Measurements from ENCODE around the gene TOP2A. TPM values are rescaled to one million over a fixed set of nuclear protein-coding genes. Genes with fewer than 3 reads are reported as not detected.
A peak's percentile ranks its signal among the peaks of the same experiment; 100 is the strongest.

Gene TOP2A
- total and polyA plus RNA-seq, 9 of the 15 experiments (the other 6 are each of a cell fraction or from before 2014, with no cell fraction given): 133 to 347 (median 259) TPM

GRCh38 chr17:40342504-40343218, 75.0 kb downstream of the TOP2A start (continued):
- TF ChIP-seq SFPQ (IDR thresholded peaks at IDR 0.05; ENCODE audit: low read depth, low read length): no peak
- no peak for TF ChIP-seq TFAM (CRISPR knock-in tag; conservative IDR thresholded peaks at IDR 0.05)
- no peak for TF ChIP-seq ZNF121 (CRISPR knock-in tag; conservative IDR thresholded peaks at IDR 0.05)
- TF ChIP-seq SRF (CRISPR knock-in tag; IDR thresholded peaks at IDR 0.05): no peak
- TF ChIP-seq CREBBP (IDR thresholded peaks at IDR 0.05; ENCODE audit: low read depth, low read length): no peak
- TF ChIP-seq ZFX (CRISPR knock-in tag; IDR thresholded peaks at IDR 0.05): no peak; the same call in 1 of the 2 replicates
- TF ChIP-seq MBD1 (CRISPR knock-in tag; IDR thresholded peaks at IDR 0.05): no peak
- no peak for TF ChIP-seq RBBP5 (IDR thresholded peaks at IDR 0.05; ENCODE audit: borderline replicate concordance, insufficient read depth, low read length, poor library complexity, severe bottlenecking)
- TF ChIP-seq ESRRB (CRISPR knock-in tag; IDR thresholded peaks at IDR 0.05; ENCODE audit: borderline replicate concordance): no peak
- no peak for TF ChIP-seq PML (IDR thresholded peaks at IDR 0.05; ENCODE audit: low read length)
- TF ChIP-seq SUPT5H (IDR thresholded peaks at IDR 0.05): no peak
- TF ChIP-seq RBM39 (optimal IDR thresholded peaks at IDR 0.05; ENCODE audit: low read depth, low read length): no peak
- no peak for TF ChIP-seq GTF2A2 (tag; IDR thresholded peaks at IDR 0.05)
- TF ChIP-seq THAP12 (CRISPR knock-in tag; IDR thresholded peaks at IDR 0.05): no peak
- TF ChIP-seq U2AF2 (optimal IDR thresholded peaks at IDR 0.05; ENCODE audit: low read depth, low read length): no peak
- TF ChIP-seq FOSL1 (tag; conservative IDR thresholded peaks at IDR 0.05): no peak
- TF ChIP-seq TFAP4 (CRISPR knock-in tag; IDR thresholded peaks at IDR 0.05; ENCODE audit: borderline replicate concordance): 0 out of 2 replicates have a peak, but pooled peaks have one; percentile 22
- no peak for TF ChIP-seq ZNF143 (CRISPR knock-in tag; IDR thresholded peaks at IDR 0.05)
- no peak for TF ChIP-seq ARID3A (IDR thresholded peaks at IDR 0.05; ENCODE audit: borderline replicate concordance, low read depth, low read length)
